Mammary epithelial cell (primary cell): ENCODE results near the gene VPS8.

Experiments
- CTCF ChIP-seq, 2 donors: IDR thresholded peaks in 1 of 2; conservative IDR thresholded peaks in 1 of 2; 2 replicates each; pipeline ENCODE4 v1.5.1; 2011 to 2012; ENCODE audit warnings: inconsistent platforms in 2 of 2, low read length in 2 of 2, mild to moderate bottlenecking in 2 of 2, control low read depth in 1 of 2, low read depth in 1 of 2; ENCODE audit not compliant: insufficient read depth in 1 of 2; ENCODE audit errors: extremely low read depth in 1 of 2
- EZH2 ChIP-seq: IDR thresholded peaks from 2 replicates; pipeline ENCODE4 v1.6.1; 2012; ENCODE audit warnings: low read length, inconsistent platforms, borderline replicate concordance

DNA sequence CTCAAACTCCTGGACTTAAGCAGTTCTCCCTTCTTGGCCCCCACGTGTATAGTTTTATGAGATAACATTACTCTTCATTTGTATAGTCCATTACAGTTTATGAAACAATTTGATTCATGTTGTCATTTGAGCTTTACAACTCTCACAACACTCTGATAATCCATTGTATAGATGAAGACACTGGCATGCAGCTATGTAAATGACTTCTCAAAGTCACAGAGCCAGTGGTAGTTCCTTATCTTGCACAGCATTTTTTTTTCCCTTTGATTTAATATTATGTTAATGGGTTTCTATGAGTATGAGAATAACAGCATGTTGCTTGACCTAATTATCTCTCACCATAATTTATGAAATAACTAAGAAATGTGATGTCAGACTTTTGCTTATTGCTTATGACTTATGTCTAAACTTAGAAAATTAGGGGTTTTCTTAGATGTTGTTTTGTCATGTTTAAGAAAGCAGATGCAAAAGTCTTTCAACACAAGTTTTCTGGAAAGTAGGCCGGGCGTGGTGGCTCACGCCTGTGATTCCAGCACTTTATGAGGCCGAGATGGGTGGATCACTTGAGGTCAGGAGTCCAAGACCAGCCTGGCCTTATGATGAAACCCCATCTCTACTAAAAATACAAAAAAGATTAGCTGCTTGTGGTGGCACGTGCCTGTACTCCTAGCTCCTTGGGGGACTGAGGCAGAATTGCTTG is 13.3 kb downstream of the VPS8 start:
- TF ChIP-seq EZH2, result no peak
- TF ChIP-seq CTCF (conservative IDR thresholded peaks at IDR 0.05 in 1 of 2, IDR thresholded peaks at IDR 0.05 in 1 of 2; ENCODE audit: extremely low read depth in 1 of 2, insufficient read depth in 1 of 2, low read depth in 1 of 2, low read length in 2 of 2), result no peak
